Mucosa of descending colon (tissue), 3 donors: ENCODE data around the gene POU6F2. TPM values are rescaled to one million over a fixed set of nuclear protein-coding genes. Genes with fewer than 3 reads are reported as not detected.
A peak's percentile ranks its signal among the peaks of the same experiment; 100 is the strongest.

Experiments used
- ATAC-seq: fragments of 200-7000 bp; cut with Tn5 transposase; one replicate; pipeline ENCODE4 v1.9.1; 2020; ENCODE audit warnings: mild to moderate bottlenecking, moderate library complexity
- DNase-seq, 3 donors: peaks; one replicate each; pipeline ENCODE4 v3.0.0-alpha.2; 2020
- H3K36me3 ChIP-seq: fragments of 200-600 bp; one replicate; pipeline ENCODE4 v1.8.0; 2021; ENCODE audit warnings: low read depth, mild to moderate bottlenecking
- H3K4me1 ChIP-seq: fragments of 200-600 bp; one replicate; pipeline ENCODE4 v1.8.0; 2021; ENCODE audit warnings: low read depth, mild to moderate bottlenecking
- H3K4me3 ChIP-seq: fragments of 200-600 bp; one replicate; pipeline ENCODE4 v1.8.0; 2021; ENCODE audit warnings: mild to moderate bottlenecking
- H3K9me3 ChIP-seq: fragments of 200-600 bp; one replicate; pipeline ENCODE4 v1.8.0; 2021; ENCODE audit warnings: mild to moderate bottlenecking
- CTCF ChIP-seq: fragments of 200-600 bp; IDR thresholded peaks from one replicate; pipeline ENCODE4 v1.8.0; 2022; ENCODE audit warnings: antibody characterized with exemption, mild to moderate bottlenecking
- intact Hi-C, 2 donors: fragments of 100-400 bp; cut with DNase I in 1 of 2; cut with micrococcal nuclease in 1 of 2; formaldehyde crosslinking; loops; one replicate each; pipeline versions ENCODE4 v1.11.0 to v1.11.1; 2022; cut with DNase I, micrococcal nuclease
- total RNA-seq, 3 donors: library from RNA; stranded (reverse); fragmentation: NEBNext Ultra II Directional in 2 of 3; extraction: Animal tissue kit (Norgen Biotek cat#: 25700) in 2 of 3; gene quantifications; one replicate each; pipeline versions ENCODE4 v1.2.1 to v1.2.4, GENCODE V29; 2021 to 2023
- donor health status: DM: no; HTN: no; CAD: no; lungs with moderate emphysema.
- donor health status: DM: no; HTN: no; CAD: no.
- donor health status: DM: no; HTN: yes; CAD: no.

Gene POU6F2
- total RNA-seq, 3 donors from 2014 or later, result 0.90 TPM; not detected in 2

GRCh38 chr7:39069896-39070881 lies 92.5 kb downstream of the POU6F2 start:
- intact Hi-C loops, result no loop called here
- no peak overlapping the region for H3K4me3 ChIP-seq
- no peaks in the 10 kb centered on the region for H3K9me3 ChIP-seq
- no peaks in the 10 kb centered on the region for H3K36me3 ChIP-seq
- TF ChIP-seq CTCF, result no peak
- DNase-seq (no peak), ATAC-seq (no peak)
- H3K4me1 ChIP-seq, result no peaks in the 10 kb centered on the region

DNA sequence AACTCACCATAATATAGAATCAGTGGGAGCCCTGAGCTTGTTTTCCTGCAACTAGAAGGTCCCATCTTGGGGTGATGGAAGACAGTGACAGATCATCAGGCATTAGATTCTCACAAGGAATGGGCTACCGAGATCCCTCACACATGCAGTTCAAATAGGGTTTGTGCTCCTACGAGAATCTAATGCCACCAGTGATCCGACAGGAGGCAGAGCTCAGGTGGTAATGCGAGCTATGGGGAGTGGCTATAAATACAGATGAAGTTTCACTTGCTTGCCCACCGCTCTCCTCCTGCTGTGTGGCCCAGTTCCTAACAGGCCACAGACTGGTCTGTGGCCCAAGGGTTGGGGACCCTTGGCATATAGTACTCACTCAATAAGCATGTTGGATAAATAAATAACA lies 93.4 kb downstream of the POU6F2 start:
- Histone ChIP-seq H3K9me3 (no peaks in the 10 kb centered on the region), H3K4me3 (no peak overlapping the region), H3K36me3 (no peaks in the 10 kb centered on the region), H3K4me1 (no peaks in the 10 kb centered on the region)
- TF ChIP-seq CTCF, result no peak
- intact Hi-C loops, result no loop called here
- no peak for ATAC-seq
- DNase-seq, result no peak

DNA sequence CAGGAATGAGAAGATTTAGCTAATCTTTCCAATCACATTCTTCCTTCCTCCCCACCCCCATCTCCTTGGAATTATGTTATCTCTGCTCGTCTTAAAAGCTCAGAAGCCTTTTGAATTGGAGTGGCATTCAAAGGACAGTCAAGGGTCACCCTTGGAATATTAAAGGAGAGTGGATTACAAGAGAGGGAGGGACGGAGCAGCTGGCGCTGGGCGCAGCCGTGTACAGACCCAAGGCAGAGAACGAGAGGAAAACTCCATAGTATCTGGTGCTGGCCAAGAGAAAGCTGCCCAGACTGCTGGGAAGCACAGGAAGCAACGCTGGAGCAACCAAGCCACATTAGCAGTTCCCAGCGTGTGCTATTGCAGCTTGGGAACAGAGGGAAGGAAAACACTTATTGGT lies 95.7 kb downstream of the POU6F2 start:
- ATAC-seq (peak; percentile 17), DNase-seq (no peak)
- H3K4me3 ChIP-seq, result no peak overlapping the region

DNA sequence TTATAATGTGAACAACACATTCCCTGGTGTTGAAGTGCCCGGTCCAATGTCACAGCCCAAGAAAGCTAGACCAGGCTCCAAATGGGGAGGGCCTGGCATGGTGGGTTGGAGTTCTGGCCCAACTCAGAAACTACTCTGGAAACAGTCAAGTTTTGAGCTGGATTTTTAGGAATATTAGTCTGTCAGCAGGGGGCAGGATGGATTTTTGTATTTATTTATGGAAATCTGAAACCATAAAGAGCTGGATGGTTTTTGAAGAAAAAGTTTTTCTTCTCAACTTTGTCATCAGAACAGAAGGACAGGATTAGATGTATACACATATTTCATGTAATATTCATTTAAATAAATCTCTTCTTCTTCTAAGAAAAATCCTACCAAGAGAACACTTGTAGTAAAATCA lies 97.5 kb downstream of the POU6F2 start:
- ATAC-seq, result no peak
- no peak for TF ChIP-seq CTCF
- H3K4me1 ChIP-seq, result no peaks in the 10 kb centered on the region
- DNase-seq, result no peak
- intact Hi-C loops, result no loop called here
- H3K36me3 ChIP-seq, result no peaks in the 10 kb centered on the region
- H3K4me3 ChIP-seq, result no peak overlapping the region
- H3K9me3 ChIP-seq, result no peaks in the 10 kb centered on the region

More for the DNA sequence above, 95.7 kb downstream of the POU6F2 start:
- TF ChIP-seq CTCF, result no peak
- Histone ChIP-seq H3K36me3 (no peaks in the 10 kb centered on the region), H3K9me3 (no peaks in the 10 kb centered on the region), H3K4me1 (no peaks in the 10 kb centered on the region)
- intact Hi-C loops, result no loop called here

DNA sequence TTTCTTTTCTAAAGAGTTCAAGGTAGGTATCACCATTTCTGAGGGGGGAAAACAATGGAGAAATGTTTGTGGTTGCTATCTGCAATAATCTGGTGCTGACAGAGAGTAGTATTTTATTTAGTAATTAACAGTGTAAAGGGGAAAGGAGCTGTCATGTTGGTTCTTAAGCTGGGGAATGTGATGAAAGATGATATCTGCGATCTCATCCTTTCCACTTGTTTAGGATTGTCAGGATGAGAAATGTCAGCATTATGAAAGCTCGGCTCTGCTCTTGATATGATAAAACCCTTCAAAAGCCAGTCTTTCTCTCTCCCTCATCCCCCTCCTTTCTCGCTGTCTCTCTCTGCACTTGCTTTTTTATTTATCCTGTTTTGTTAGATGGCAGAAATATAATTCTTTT lies 106.1 kb downstream of the POU6F2 start:
- ATAC-seq, result no peak

More for the DNA sequence above, 106.1 kb downstream of the POU6F2 start:
- DNase-seq, result no peak
- Histone ChIP-seq H3K4me3 (no peak overlapping the region), H3K9me3 (no peaks in the 10 kb centered on the region), H3K36me3 (no peaks in the 10 kb centered on the region), H3K4me1 (no peaks in the 10 kb centered on the region)
- no peak for TF ChIP-seq CTCF
- intact Hi-C loops, result no loop called here
